Measurements from ENCODE around the gene ADAM10.

ADAM10 gene

GRCh38 chr15:58574631-58575030, 174.9 kb downstream of the ADAM10 start (continued):
- no peak for TF ChIP-seq ZNF148 (tag by site-specific recombination; IDR thresholded peaks at IDR 0.05; ENCODE audit: borderline replicate concordance)
- TF ChIP-seq ZNF19 (tag by site-specific recombination; IDR thresholded peaks at IDR 0.05; ENCODE audit: low read depth): no peak
- no peak for TF ChIP-seq ZNF529 (tag by site-specific recombination; IDR thresholded peaks at IDR 0.05; ENCODE audit: insufficient replicate concordance)

- ChIA-PET CTCF (no interaction called here), POLR2A (no interaction called here)
- H3K27ac ChIP-seq (ENCODE audit: extremely low read depth, low read depth, low read length): no peak overlapping the region
- TF ChIP-seq ZNF223 (tag by site-specific recombination; IDR thresholded peaks at IDR 0.05) (no peak), ZNF155 (tag by site-specific recombination; IDR thresholded peaks at IDR 0.05) (no peak), ZFP37 (tag by site-specific recombination; IDR thresholded peaks at IDR 0.05) (no peak), ZEB2 (tag by site-specific recombination; IDR thresholded peaks at IDR 0.05) (no peak), ZXDB (tag by site-specific recombination; IDR thresholded peaks at IDR 0.05) (no peak), ZIC2 (tag by site-specific recombination; IDR thresholded peaks at IDR 0.05) (no peak), ZNF830 (tag by site-specific recombination; IDR thresholded peaks at IDR 0.05; ENCODE audit: low read depth) (no peak), ELK4 (IDR thresholded peaks at IDR 0.05; ENCODE audit: borderline replicate concordance, low read depth, low read length) (no peak), ZNF366 (tag by site-specific recombination; conservative IDR thresholded peaks at IDR 0.05) (no peak), ZNF747 (tag by site-specific recombination; IDR thresholded peaks at IDR 0.05) (no peak), ZNF404 (tag by site-specific recombination; IDR thresholded peaks at IDR 0.05) (no peak), ZNF394 (tag by site-specific recombination; IDR thresholded peaks at IDR 0.05; ENCODE audit: borderline replicate concordance) (no peak), HOXD13 (CRISPR knock-in tag; IDR thresholded peaks at IDR 0.05; ENCODE audit: borderline replicate concordance) (no peak), ZNF138 (tag by site-specific recombination; IDR thresholded peaks at IDR 0.05; ENCODE audit: borderline replicate concordance) (no peak)
- no peaks in the 10 kb centered on the region for H3K4me1 ChIP-seq (ENCODE audit: control insufficient read depth, insufficient read depth, low read length)
- no peak overlapping the region for H3K4me3 ChIP-seq (ENCODE audit: low read depth, low read length)
- no peaks in the 10 kb centered on the region for H3K36me3 ChIP-seq (ENCODE audit: control insufficient read depth in 2 of 2, insufficient read depth in 1 of 2, low read length in 2 of 2)
- H3K9me3 ChIP-seq (ENCODE audit: control insufficient read depth, insufficient read depth, low read depth, low read length): no peaks in the 10 kb centered on the region
Measured at GRCh38 chr15:58573270-58573669, 176.2 kb downstream of the ADAM10 start.

- CTCF ChIA-PET: no interaction called here
Measured at GRCh38 chr15:58572521-58572920, 177.0 kb downstream of the ADAM10 start.

GRCh38 chr15:58571491-58571890, 178.0 kb downstream of the ADAM10 start:
- no peak overlapping the region for H3K4me3 ChIP-seq (ENCODE audit: low read depth, low read length)
- H3K27ac ChIP-seq (ENCODE audit: extremely low read depth, low read depth, low read length): no peak overlapping the region
- H3K9me3 ChIP-seq (ENCODE audit: control insufficient read depth, insufficient read depth, low read depth, low read length): no peaks in the 10 kb centered on the region
- ChIA-PET CTCF (no interaction called here), POLR2A (no interaction called here)
- H3K36me3 ChIP-seq (ENCODE audit: control insufficient read depth in 2 of 2, insufficient read depth in 1 of 2, low read length in 2 of 2): no peaks in the 10 kb centered on the region
- H3K4me1 ChIP-seq (ENCODE audit: control insufficient read depth, insufficient read depth, low read length): no peaks in the 10 kb centered on the region
- TF ChIP-seq ZNF501 (tag by site-specific recombination; IDR thresholded peaks at IDR 0.05): no peak
- TF ChIP-seq ZNF37A (tag by site-specific recombination; IDR thresholded peaks at IDR 0.05): no peak
- no peak for TF ChIP-seq ZBTB49 (tag by site-specific recombination; IDR thresholded peaks at IDR 0.05; ENCODE audit: low read depth)
- no peak for TF ChIP-seq PATZ1 (tag by site-specific recombination; IDR thresholded peaks at IDR 0.05)
- TF ChIP-seq ZNF664 (tag by site-specific recombination; IDR thresholded peaks at IDR 0.05): no peak
- TF ChIP-seq ZNF138 (tag by site-specific recombination; IDR thresholded peaks at IDR 0.05; ENCODE audit: borderline replicate concordance): no peak

More at GRCh38 chr15:58572521-58572920, 177.0 kb downstream of the ADAM10 start:
- H3K36me3 ChIP-seq (ENCODE audit: control insufficient read depth in 2 of 2, insufficient read depth in 1 of 2, low read length in 2 of 2): no peaks in the 10 kb centered on the region
- POLR2A ChIA-PET: no interaction called here
- no peak overlapping the region for H3K4me3 ChIP-seq (ENCODE audit: low read depth, low read length)
- no peaks in the 10 kb centered on the region for H3K9me3 ChIP-seq (ENCODE audit: control insufficient read depth, insufficient read depth, low read depth, low read length)
- no peaks in the 10 kb centered on the region for H3K4me1 ChIP-seq (ENCODE audit: control insufficient read depth, insufficient read depth, low read length)
- TF ChIP-seq ZNF791 (tag by site-specific recombination; IDR thresholded peaks at IDR 0.05) (no peak), ZNF707 (tag by site-specific recombination; IDR thresholded peaks at IDR 0.05) (no peak), ZBTB17 (tag by site-specific recombination; IDR thresholded peaks at IDR 0.05) (no peak), ZNF23 (tag by site-specific recombination; IDR thresholded peaks at IDR 0.05; ENCODE audit: borderline replicate concordance) (no peak), MYNN (tag by site-specific recombination; IDR thresholded peaks at IDR 0.05; ENCODE audit: borderline replicate concordance) (no peak)
- no peak overlapping the region for H3K27ac ChIP-seq (ENCODE audit: extremely low read depth, low read depth, low read length)

Measured in HEK293 (cell line).